HTR-8/SVneo (cell line): Measurements from ENCODE around the gene PPP1R1A.
A peak's percentile ranks its signal among the peaks of the same experiment; 100 is the strongest.

Experiments used
- DNase-seq: peaks from one replicate; pipeline ENCODE4 v3.0.0; 2011; ENCODE audit warnings: low spot score, mixed read lengths; ENCODE audit not compliant: insufficient read length
- FAIRE-seq: peaks from 2 replicates; lab custom pipeline; 2011; peaks lifted over from hg19 to GRCh38; lab: Jason Lieb, UNC

The PPP1R1A gene

GRCh38 chr12:54579258-54579657 is 9.2 kb downstream of the PPP1R1A start:
- FAIRE-seq = no peak

GRCh38 chr12:54578778-54579177 is 9.7 kb downstream of the PPP1R1A start:
- no peak for DNase-seq
- FAIRE-seq = no peak

More at GRCh38 chr12:54579258-54579657, 9.2 kb downstream of the PPP1R1A start:
- DNase-seq = no peak

- FAIRE-seq = no peak
- DNase-seq = no peak
Observed at GRCh38 chr12:54572881-54573280, 15.6 kb downstream of the PPP1R1A start.

GRCh38 chr12:54571193-54572188 is 17.0 kb downstream of the PPP1R1A start:
- DNase-seq (no peak), FAIRE-seq (no peak)

GRCh38 chr12:54569995-54570528 is 18.4 kb downstream of the PPP1R1A start:
- no peak for DNase-seq
- FAIRE-seq = no peak

DNA sequence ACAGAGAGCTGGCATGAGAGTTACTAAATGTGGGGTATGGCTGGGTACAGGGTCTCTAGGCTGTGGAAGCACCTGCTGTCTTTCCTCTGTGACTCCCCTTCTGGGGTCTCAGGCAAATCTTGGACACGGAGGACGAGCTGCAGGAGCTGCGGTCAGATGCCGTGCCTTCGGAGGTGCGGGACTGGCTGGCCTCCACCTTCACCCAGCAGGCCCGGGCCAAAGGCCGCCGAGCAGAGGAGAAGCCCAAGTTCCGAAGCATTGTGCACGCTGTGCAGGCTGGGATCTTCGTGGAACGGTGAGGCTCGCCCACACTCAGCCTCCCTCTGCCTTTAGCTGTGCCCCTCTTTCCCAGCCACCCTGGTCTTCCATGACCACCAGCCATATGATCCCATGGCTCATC is 19.4 kb downstream of the PPP1R1A start:
- no peak for DNase-seq
- FAIRE-seq = no peak

GRCh38 chr12:54566792-54567191 is 21.7 kb downstream of the PPP1R1A start:
- DNase-seq = no peak
- FAIRE-seq = no peak

GRCh38 chr12:54565986-54566544 is 22.4 kb downstream of the PPP1R1A start:
- DNase-seq (no peak), FAIRE-seq (no peak)

GRCh38 chr12:54565310-54565985 is 23.0 kb downstream of the PPP1R1A start:
- FAIRE-seq (no peak), DNase-seq (no peak)

DNA sequence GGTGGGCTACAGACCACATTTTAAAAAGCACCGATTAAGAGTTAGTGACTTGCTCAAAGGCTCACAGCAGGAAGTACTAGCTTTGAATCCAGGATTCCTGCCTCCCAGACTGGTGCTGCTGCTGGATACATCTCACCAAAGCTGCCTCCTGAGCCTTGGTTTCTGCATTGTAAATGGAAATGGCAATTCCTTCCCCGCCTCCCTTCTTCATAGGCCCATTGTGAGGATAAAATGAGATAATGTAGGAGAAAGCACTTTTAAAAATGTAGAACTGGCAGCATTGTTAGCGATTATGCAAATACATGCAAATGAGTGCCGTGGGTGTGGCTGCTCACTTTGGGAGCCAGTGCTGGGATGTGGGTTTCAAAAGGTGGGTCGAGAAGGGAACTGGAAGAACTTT is 23.7 kb downstream of the PPP1R1A start:
- DNase-seq (no peak), FAIRE-seq (no peak)

DNA sequence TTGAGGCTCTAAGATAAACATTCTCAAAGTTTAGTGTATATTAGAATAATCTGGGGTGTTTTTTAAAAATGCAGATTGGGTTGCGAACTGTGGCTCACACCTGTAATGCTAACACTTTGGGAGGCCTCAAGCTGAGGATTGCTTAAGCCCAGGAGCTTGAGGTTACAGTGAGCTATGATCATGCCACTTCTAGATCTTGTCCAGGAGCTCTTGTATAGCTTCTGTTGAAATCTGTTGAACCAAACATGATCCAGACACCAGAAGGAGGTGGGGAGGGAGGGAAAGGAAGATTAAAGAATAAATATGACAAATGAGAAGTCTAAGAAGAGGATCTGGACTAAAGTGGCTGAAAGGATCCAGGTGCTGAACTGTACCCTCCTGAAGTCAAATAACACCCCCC is 24.7 kb downstream of the PPP1R1A start:
- no peak for DNase-seq
- FAIRE-seq = no peak

GRCh38 chr12:54562750-54563356 is 25.6 kb downstream of the PPP1R1A start:
- FAIRE-seq (no peak), DNase-seq (no peak)

DNA sequence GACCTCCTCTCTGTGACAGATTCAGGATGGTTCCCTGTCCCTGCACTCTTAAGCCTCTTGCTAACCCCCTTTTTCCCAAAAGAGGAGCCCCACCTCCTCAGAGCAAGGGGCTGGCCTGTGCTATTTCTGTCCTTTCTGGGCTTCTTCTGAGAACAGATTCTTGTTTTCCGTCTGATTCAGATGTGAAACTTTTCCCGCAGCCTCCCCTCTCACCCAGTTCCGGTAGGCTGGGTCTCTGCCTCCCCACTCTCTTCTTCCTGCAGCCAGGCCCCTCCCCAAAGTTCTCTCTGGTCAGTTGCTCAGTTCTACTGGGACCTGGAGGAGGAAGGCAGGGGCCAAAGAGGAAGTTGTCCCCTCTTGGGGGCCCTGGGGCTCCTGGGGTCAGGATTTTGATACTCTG is 27.3 kb downstream of the PPP1R1A start:
- FAIRE-seq = no peak
- DNase-seq = no peak

- FAIRE-seq (peak; percentile 16), DNase-seq (peak; percentile 75)
Observed at GRCh38 chr12:54560374-54560858, 28.0 kb downstream of the PPP1R1A start.

GRCh38 chr12:54558759-54559158 is 29.7 kb downstream of the PPP1R1A start:
- FAIRE-seq = no peak
- DNase-seq = no peak

DNA sequence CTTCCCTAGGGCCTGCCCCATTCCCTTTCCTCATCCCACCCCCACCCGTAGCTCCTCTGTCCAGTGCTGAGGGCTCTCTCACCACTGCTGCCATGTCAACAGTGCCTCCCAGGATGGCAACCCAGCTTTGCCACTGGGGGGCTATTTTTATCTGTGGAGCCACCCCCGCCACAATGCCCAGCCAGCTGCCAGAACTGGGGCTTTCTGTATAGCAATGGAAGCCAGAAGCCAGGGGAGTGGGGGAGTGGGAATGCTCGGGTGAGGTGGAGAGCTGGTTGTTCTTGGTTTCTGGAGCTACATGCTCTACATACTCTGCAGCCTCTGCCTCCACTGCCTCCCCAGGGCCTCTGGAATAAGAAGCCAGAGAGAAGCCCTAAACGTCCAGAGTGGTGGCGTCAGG is 30.1 kb downstream of the PPP1R1A start:
- FAIRE-seq (no peak), DNase-seq (no peak)

GRCh38 chr12:54555670-54556257 is 32.7 kb downstream of the PPP1R1A start:
- no peak for FAIRE-seq

GRCh38 chr12:54549774-54550451 is 38.5 kb downstream of the PPP1R1A start:
- FAIRE-seq = peak; percentile 54

More at GRCh38 chr12:54555670-54556257, 32.7 kb downstream of the PPP1R1A start:
- DNase-seq = no peak

GRCh38 chr12:54546511-54546910 is 41.9 kb downstream of the PPP1R1A start:
- DNase-seq = no peak
- FAIRE-seq = no peak

More at GRCh38 chr12:54549774-54550451, 38.5 kb downstream of the PPP1R1A start:
- DNase-seq = no peak
